Kidney glomerular epithelial cell (primary cell): ENCODE data around the gene PDE4B.
A peak's percentile ranks its signal among the peaks of the same experiment; 100 is the strongest.

ENCODE experiments used
- DNase-seq: peaks from one replicate; lab custom pipeline; 2025; lab: John Stamatoyannopoulos, UW

PDE4B gene

GRCh38 chr1:65882076-65882475 is 89.4 kb downstream of the PDE4B start:
- DNase-seq: no peak

DNA sequence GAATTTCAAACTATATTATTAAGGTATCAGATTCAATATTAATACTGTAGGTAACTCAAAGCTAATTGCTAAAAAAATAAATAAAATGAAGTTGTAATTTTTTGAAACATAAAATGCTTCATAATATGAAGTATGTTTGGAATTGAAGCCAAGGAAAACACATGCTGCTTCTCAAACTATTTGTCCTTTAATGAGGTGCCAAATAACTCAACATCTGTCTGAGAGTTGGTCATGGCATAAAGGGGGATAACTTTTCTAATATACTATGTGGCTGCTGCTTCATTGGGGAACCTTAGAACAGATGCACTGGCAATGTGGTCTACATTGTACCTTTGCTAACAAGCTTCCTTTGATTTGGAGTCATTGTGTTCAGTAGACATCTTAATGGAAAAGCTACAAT is 96.7 kb downstream of the PDE4B start:
- DNase-seq: no peak

DNA sequence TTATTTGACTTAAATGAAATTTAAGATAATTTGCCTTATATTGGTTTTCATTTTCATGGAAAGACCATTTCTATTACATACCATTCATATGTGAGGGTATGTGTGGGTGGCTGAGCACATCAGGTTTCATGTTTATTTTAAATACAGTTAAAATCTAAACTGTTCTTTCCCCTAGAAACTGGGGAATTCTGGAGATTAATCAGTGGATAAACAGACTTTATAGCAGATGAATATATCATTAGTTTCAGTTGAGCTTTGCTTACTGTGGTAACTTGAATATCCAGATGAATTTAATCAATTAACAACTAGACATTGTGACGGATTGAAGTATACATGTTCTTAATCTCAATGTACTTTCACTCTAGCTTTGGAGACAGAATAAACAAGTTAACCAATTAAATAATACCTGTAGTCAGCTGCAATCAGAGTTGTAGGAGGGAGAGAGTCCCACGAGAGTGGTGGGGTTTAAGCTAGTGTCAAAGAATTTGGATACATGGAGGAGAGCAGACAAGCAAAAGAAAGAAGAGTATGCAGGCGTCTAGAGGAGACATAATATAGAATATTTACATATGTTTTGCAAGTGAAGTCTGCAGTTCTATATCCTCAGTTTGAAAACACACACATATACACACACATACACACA is 97.6 kb downstream of the PDE4B start:
- DNase-seq: no peak

DNA sequence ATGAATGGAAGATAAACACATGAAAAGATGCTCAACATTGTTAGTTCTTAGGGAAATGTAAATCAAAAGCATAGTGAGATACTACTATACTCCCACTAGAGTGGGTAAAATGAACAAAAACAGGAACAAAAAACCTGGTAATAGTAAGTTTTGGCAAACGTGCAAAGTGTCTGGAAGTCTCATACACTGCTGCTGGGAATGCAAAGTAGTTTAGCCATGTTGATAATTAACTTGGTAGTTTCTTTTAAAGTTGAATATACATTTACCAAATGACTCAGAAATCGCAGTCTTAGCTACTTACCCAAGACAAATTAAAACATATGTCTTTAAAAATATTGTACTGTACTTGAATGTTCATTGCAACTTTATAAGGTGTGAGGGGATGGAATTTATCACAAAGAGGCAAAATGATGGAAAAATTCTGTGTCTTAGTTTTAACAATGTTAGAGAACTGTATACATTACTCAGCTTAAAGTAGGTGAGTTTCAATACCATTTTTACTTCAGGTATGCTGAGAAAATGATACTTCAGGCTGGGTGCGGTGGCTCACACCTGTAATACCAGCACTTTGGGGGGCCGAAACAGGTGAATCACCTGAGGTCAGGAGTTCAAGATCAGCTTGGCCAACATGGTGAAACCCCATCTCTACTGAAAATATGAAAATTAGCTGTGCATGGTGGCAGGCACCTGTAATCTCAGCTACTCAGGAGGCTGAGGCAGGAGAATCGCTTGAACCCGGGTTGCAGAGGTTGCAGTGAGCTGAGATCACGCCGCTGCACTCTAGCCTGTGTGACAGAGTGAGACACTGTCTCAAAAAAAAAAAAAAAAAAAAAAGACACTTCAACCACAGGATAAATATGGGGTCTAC is 102.3 kb downstream of the PDE4B start:
- DNase-seq: no peak

DNA sequence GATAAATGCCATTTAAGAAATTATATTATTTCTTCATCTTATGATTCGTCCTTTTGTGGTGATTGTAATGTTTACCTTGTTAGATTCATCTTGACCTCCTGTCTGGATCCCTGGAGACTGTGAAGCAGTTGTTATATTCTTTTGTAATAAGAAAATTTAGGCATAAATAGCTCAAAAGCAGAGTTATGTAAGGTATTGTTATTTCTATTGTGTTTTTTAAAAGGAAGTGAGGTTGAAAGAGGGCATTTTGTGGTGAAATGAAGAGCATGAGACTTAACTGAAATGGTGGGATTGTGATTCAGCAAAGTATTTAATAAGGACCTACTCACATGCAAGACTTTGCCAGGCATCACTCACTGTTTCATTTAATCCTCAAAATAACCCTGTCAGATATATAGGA is 104.0 kb downstream of the PDE4B start:
- DNase-seq: peak; percentile 19

- DNase-seq: no peak
Observed at GRCh38 chr1:65897485-65897884, 104.8 kb downstream of the PDE4B start.

GRCh38 chr1:65904681-65905083 is 112.0 kb downstream of the PDE4B start:
- no peak for DNase-seq

DNA sequence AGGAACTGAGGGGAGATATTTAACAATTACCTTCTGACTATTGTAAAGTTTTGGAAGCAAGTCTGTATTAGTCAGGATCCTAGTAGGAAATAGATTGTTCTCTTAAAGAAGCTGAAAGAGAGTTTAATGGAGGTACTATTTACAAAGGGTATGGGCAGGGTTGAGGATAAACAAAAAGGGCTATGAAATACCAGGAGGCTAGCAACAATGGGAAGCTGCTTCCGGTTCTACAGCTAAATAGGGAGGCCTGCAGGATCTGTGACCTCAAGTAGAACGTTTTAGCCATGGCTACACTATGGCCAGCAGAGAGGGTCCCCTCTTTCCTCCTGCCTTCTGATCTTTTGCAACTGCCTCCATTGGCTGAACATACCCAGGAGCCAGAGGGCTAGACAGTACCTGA is 117.7 kb downstream of the PDE4B start:
- DNase-seq: no peak

GRCh38 chr1:65911679-65912078 is 119.0 kb downstream of the PDE4B start:
- no peak for DNase-seq

DNA sequence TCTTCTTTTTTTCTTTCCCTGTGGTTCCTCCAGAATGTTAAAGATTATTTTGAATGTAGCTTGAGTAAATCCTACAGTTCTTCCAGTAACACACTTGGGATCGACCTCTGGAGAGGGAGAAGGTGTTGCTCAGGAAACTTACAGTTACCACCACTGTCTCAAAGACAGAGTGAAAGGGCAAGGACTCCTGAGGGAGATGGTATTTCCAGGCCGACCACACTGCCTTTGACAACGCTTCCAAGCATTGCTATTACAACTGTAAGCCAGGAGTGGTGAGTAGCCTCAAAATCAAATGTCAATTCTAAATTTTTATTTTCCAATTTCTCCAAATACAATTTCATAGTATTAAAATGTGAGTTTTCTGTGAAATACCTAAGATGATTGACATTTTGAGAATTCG is 125.9 kb downstream of the PDE4B start:
- DNase-seq: no peak

DNA sequence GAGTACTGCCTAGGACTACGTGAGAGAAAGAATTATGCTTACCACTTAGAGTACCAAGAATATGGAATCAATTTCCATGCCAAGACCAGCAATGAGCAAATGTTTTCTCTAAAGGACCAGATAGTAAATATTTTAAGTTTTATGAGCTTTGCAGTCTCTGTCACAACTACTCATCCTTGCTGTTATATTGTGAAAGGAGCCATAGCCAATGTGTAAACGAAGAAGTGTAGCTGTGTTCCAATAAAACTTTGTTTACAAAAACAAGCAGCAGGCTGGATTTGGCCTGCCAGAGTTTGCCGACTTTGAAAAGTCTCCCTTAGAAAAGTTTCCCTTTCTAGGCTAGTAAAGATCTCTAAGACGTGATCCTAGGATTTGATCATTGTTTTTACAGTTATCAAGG is 128.8 kb downstream of the PDE4B start:
- DNase-seq: no peak

DNA sequence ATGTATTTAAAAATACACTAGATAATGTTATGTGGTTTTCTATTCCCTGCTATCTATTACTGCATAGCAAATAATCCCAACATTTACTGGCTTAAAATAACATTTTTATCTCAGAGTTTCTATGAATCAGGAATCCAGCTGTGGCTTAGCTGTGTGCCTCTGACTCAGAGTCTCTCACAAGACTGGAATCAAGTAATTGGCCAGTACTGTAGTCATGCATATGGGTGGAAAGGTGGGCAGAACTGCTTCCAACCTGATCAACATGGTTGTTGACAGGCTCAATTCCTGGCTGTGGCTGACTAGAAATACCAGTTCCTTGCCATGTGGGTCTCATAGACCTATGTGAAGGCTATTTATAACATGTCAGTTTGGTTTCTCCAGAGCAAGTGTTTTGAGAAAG is 131.8 kb downstream of the PDE4B start:
- DNase-seq: no peak

DNA sequence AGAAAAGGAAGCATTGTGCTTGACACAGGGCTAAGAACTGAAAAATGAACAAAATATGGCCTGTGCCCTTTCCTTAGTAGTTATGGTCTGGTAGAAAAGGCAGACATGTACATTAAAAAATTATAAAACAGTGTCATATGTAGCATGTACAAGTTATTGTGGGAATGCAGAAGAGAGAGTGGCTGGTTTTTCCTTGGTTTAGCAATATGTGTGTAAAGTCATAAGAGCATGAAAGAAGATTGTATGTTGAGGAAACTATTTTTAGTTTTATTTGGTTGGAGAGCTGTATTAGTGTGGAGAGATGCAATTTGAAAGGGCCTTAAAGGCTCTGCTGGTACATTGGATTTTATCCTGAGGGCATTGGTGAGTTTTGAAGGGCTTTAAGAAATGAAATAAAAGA is 145.8 kb downstream of the PDE4B start:
- no peak for DNase-seq

- DNase-seq: no peak
Observed at GRCh38 chr1:65939191-65939590, 146.5 kb downstream of the PDE4B start.

GRCh38 chr1:65939636-65940035 is 146.9 kb downstream of the PDE4B start:
- no peak for DNase-seq

GRCh38 chr1:65940126-65940525 is 147.4 kb downstream of the PDE4B start:
- no peak for DNase-seq

GRCh38 chr1:65942476-65942875 is 149.8 kb downstream of the PDE4B start:
- DNase-seq: no peak

GRCh38 chr1:65946376-65946775 is 153.7 kb downstream of the PDE4B start:
- DNase-seq: no peak

- no peak for DNase-seq
Observed at GRCh38 chr1:65946960-65947359, 154.3 kb downstream of the PDE4B start.

DNA sequence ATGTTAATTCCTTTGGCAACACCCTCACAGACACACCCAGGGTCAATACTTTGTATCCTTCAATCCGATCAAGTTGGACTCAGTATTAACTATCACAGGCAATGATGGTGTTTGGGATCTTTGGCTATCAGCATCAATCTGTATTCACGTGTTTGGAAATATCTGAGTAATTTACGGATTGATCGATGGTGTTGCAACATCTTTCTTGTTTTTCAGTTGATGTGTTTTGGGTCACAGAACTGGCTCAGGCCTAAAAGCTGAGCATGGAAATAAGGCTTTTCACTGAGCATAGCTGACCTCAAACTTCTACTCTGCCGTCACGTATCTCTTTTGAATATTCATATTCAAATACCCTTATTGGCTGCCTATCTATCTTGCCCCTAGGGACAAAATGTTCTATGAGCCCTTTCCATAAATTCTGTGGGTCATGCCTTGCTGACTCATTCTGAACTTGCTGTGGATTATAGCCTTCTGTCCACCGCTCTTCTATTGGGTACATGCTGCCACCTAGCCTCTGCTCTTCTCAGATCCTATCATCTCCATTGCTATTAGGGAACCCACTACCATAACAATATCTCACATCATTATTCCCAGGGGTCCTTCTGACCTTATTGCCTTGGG is 156.0 kb downstream of the PDE4B start:
- DNase-seq: peak; percentile 46

GRCh38 chr1:65949230-65949626 is 156.5 kb downstream of the PDE4B start:
- DNase-seq: no peak

DNA sequence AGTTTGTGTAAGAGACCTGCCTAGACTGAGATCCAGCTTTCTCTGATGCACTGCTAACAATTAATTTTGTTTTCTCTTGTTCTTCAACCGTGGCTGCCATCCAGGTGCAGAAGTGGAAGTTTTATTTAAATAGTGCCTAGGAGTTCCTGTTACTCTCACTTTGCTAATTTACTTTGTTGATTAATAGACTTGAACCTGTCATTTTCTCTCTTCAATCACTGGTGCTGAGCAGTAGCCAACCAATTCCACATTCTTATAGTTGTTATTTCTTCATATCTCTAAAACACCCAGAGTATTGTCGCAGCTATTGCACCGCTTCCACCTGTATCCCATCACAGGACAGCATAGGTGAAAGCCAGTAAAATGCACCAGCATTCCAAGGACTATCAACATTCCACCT is 157.2 kb downstream of the PDE4B start:
- no peak for DNase-seq

DNA sequence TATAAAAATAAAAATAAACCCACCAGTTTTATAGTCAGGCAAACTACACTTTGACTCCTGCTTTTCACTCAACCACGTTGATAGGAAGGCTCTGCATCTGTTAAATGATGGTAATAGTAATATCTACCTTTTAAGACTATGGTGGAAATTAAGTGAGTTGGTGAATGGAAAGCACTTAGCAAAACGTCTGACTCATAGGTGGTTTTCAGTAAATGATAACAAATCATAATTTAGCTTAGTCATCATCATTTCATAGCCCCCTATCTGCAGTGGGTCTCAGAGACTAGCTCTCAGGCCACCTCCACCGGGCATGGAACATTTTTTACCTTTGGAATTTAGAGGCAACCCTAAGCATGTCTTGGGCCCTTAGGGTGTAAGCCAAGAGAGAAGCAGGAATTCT is 160.0 kb downstream of the PDE4B start:
- no peak for DNase-seq
